Stimulated activated CD8-positive, alpha-beta memory T cell treated with anti-CD3 and anti-CD28 coated beads, Interleukin-7, amount 100 ng/mL, for 1 hour (primary cell): ENCODE measurements around the gene RRAGD.
"Not testable (repeated sequence)": the region's sequence is repeated elsewhere in the genome, so short reads cannot be mapped to it uniquely, and the experiment has no call there.

ENCODE experiments used
- DNase-seq, 2 donors: peaks; one replicate each; pipeline ENCODE4 v3.0.0-alpha.2; 2020; ENCODE audit warnings: low read depth in 2 of 2

Gene RRAGD

GRCh38 chr6:89411145-89412070, 665 bp downstream of the RRAGD start:
- no peak for DNase-seq

GRCh38 chr6:89410788-89411144, 1.3 kb downstream of the RRAGD start:
- DNase-seq = no peak

GRCh38 chr6:89410231-89410761, 1.8 kb downstream of the RRAGD start:
- no peak for DNase-seq

- no peak for DNase-seq
These were observed 2.5 kb downstream of the RRAGD start for GRCh38 chr6:89409461-89410035.

GRCh38 chr6:89406141-89406540, 5.9 kb downstream of the RRAGD start:
- DNase-seq = no peak

- no peak for DNase-seq
These were observed 7.6 kb downstream of the RRAGD start for GRCh38 chr6:89404512-89404911.

GRCh38 chr6:89402776-89403175, 9.3 kb downstream of the RRAGD start:
- DNase-seq = no peak

- no peak for DNase-seq
These were observed 11.1 kb downstream of the RRAGD start for GRCh38 chr6:89400912-89401399.

GRCh38 chr6:89400050-89400449, 12.0 kb downstream of the RRAGD start:
- DNase-seq = no peak

- DNase-seq = no peak
These were observed 13.1 kb downstream of the RRAGD start for GRCh38 chr6:89398762-89399525.

- not testable (repeated sequence) for DNase-seq
These were observed 14.2 kb downstream of the RRAGD start for GRCh38 chr6:89397884-89398283.

- DNase-seq = no peak
These were observed 18.4 kb downstream of the RRAGD start for GRCh38 chr6:89393659-89394058.

GRCh38 chr6:89392823-89393222, 19.2 kb downstream of the RRAGD start:
- DNase-seq = no peak

- DNase-seq = no peak
These were observed 23.2 kb downstream of the RRAGD start for GRCh38 chr6:89388846-89389245.

GRCh38 chr6:89387516-89388201, 24.4 kb downstream of the RRAGD start:
- DNase-seq = no peak

- no peak for DNase-seq
These were observed 25.1 kb downstream of the RRAGD start for GRCh38 chr6:89386917-89387491.

- no peak for DNase-seq
These were observed 26.2 kb downstream of the RRAGD start for GRCh38 chr6:89385846-89386245.

- no peak for DNase-seq
These were observed 26.9 kb downstream of the RRAGD start for GRCh38 chr6:89385156-89385667.

GRCh38 chr6:89381031-89381430, 31.0 kb downstream of the RRAGD start:
- no peak for DNase-seq

- no peak for DNase-seq
These were observed 32.8 kb downstream of the RRAGD start for GRCh38 chr6:89379281-89379680.

GRCh38 chr6:89378628-89379027, 33.4 kb downstream of the RRAGD start:
- DNase-seq = no peak
